ENCODE measurements around the gene YPEL2. TPM values are rescaled to one million over a fixed set of nuclear protein-coding genes. Genes with fewer than 3 reads are reported as not detected.

YPEL2 gene
- total RNA-seq, 1 donor from 2014 or later, result 2.7 TPM

DNA sequence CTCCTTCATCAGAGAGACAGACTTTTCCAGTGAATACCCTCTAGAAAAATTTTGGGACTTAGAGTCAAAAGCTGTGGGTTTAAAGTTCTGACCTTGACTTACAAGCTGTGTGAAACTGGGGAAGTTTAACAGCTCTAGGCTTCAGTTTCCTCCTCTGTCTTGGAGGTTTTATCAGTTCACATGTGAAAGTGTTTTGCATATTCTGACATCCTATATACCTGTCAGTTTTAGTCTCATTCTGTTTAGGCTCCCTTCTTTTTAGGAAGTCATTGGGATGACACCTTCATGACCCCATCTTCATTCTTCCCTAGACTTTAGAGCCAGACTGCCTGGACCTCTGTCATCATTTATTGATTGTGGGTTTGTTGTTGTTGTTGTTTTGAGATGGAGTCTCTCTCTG is 44.4 kb downstream of the YPEL2 start:
- no peak for TF ChIP-seq CTCF (conservative IDR thresholded peaks at IDR 0.05)
- no peak overlapping the region for H3K27ac Mint-ChIP-seq (ENCODE audit: unreplicated experiment)
- H3K36me3 Mint-ChIP-seq (ENCODE audit: low read depth), result no peaks in the 10 kb centered on the region
- no peaks in the 10 kb centered on the region for H3K27me3 Mint-ChIP-seq (ENCODE audit: low read depth)
- peaks cover 34% of the 10 kb centered on the region for H3K4me1 Mint-ChIP-seq
- no peak for DNase-seq (ENCODE audit: low read depth, low spot score)
- H3K9me3 Mint-ChIP-seq, result no peaks in the 10 kb centered on the region
- H3K4me3 Mint-ChIP-seq, result no peak overlapping the region

DNA sequence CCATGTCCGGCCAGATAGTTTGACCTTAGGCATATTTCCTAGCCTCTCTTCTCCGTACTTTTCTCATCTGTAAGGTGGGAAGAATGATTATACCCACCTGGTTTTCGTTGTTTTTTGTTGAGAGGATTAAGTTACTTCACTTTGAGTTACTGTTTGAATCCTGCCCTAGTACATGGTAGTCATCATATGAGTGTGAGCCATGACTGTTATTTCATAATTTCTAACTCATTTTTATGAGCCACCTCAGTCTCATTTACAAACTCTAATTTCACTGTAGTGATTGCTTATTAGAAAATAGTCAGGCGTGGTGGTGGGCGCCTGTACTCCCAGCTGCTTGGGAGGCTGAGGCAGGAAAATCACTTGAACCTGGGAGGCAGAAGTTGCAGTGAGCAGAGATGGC is 45.1 kb downstream of the YPEL2 start:
- Mint-ChIP-seq H3K4me1 (peaks cover 28% of the 10 kb centered on the region), H3K36me3 (ENCODE audit: low read depth) (no peaks in the 10 kb centered on the region), H3K27me3 (ENCODE audit: low read depth) (no peaks in the 10 kb centered on the region), H3K4me3 (no peak overlapping the region), H3K27ac (ENCODE audit: unreplicated experiment) (no peak overlapping the region), H3K9me3 (no peaks in the 10 kb centered on the region)
- TF ChIP-seq CTCF (conservative IDR thresholded peaks at IDR 0.05), result no peak
- no peak for DNase-seq (ENCODE audit: low read depth, low spot score)

DNA sequence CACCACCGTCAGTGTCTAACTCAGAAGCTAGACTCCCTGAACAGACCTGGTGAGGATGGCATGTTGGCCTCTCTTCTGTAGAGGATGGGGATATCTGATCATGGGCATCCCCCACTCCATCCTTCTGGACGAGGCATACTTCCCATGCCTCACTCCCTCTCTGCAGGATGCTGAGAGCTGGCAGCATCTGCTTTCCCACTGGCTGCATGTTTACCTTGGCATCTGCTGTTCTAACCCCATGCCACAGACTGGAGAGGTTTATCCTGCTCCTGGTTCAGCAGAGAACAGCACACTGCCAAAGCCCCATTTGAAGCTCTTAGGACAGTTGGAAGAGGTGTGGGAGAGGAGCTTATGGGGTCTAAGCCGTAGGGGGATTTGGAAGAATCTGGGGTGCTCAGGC is 46.0 kb downstream of the YPEL2 start:
- DNase-seq (ENCODE audit: low read depth, low spot score), result no peak
- Mint-ChIP-seq H3K36me3 (ENCODE audit: low read depth) (no peaks in the 10 kb centered on the region), H3K4me1 (peaks cover 19% of the 10 kb centered on the region), H3K9me3 (no peaks in the 10 kb centered on the region), H3K4me3 (no peak overlapping the region), H3K27ac (ENCODE audit: unreplicated experiment) (no peak overlapping the region), H3K27me3 (ENCODE audit: low read depth) (no peaks in the 10 kb centered on the region)
- TF ChIP-seq CTCF (conservative IDR thresholded peaks at IDR 0.05), result no peak

- Mint-ChIP-seq H3K27ac (ENCODE audit: unreplicated experiment) (peak overlapping the region; percentile 22), H3K4me1 (peaks cover 7% of the 10 kb centered on the region), H3K27me3 (ENCODE audit: low read depth) (no peaks in the 10 kb centered on the region), H3K4me3 (no peak overlapping the region), H3K36me3 (ENCODE audit: low read depth) (no peaks in the 10 kb centered on the region), H3K9me3 (no peaks in the 10 kb centered on the region)
- no peak for DNase-seq (ENCODE audit: low read depth, low spot score)
- no peak for TF ChIP-seq CTCF (conservative IDR thresholded peaks at IDR 0.05)
These were observed 47.2 kb downstream of the YPEL2 start for GRCh38 chr17:59378675-59379074.

DNA sequence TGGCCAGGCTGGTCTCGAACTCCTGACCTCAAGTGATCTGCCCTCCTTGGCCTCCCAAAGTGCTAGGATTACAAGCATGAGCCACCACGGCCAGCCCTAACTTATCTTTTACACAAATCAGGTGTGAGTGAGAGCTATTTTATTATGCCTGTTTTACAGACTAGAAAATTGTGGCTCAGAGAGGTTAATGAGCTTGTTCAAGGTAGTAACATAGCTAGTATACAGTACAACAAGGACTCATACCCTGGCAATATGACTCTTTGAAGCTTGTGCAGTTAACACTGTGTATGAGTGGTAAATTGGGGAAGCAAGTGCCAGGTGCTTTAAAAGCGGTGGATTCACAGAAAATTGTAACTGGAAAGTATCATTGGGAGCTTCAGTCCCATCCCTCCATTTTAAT is 49.0 kb downstream of the YPEL2 start:
- no peak overlapping the region for H3K4me3 Mint-ChIP-seq
- TF ChIP-seq CTCF (conservative IDR thresholded peaks at IDR 0.05), result no peak
- no peaks in the 10 kb centered on the region for H3K36me3 Mint-ChIP-seq (ENCODE audit: low read depth)
- H3K27me3 Mint-ChIP-seq (ENCODE audit: low read depth), result no peaks in the 10 kb centered on the region
- H3K4me1 Mint-ChIP-seq, result peaks cover 6% of the 10 kb centered on the region
- no peak overlapping the region for H3K27ac Mint-ChIP-seq (ENCODE audit: unreplicated experiment)
- no peaks in the 10 kb centered on the region for H3K9me3 Mint-ChIP-seq
- no peak for DNase-seq (ENCODE audit: low read depth, low spot score)
